Jurkat, Clone E6-1 (cell line): ENCODE data around the gene STRIP2.
A peak's percentile ranks its signal among the peaks of the same experiment; 100 is the strongest.
"Not testable (repeated sequence)": the region's sequence is repeated elsewhere in the genome, so short reads cannot be mapped to it uniquely, and the experiment has no call there.

ENCODE experiments used
- DNase-seq: peaks from one replicate; pipeline ENCODE4 v3.0.0-alpha.2; 2011; ENCODE audit warnings: low read depth, low spot score
- H3K4me3 ChIP-seq: 2 replicates; pipeline ENCODE4 v1.5.1; 2011; ENCODE audit warnings: mild to moderate bottlenecking, low read length, control low read depth, moderate library complexity

The STRIP2 gene

DNA sequence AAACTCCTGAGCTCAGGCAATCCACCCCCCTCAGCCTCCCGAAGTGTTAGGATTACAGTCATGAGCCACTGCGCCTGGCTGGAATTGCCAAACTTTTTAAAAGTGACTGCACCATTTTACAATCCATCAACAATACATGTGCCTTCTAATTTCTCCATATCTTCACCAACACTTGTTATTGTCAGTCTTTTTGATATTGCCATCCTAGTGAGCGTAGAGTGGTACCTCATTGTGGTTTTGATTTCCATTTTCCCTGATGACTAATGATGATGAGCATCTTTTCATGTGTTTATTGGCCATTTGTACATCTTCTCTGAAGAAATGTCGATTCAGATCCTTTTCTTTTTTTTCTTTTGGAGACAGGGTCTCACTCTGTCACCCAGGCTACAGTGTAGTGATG lies 21.7 kb upstream of the STRIP2 start:
- no peak for DNase-seq
- no peak overlapping the region for H3K4me3 ChIP-seq

- no peak overlapping the region for H3K4me3 ChIP-seq
- DNase-seq, result no peak
These were observed 17.2 kb upstream of the STRIP2 start for GRCh38 chr7:129417073-129417472.

DNA sequence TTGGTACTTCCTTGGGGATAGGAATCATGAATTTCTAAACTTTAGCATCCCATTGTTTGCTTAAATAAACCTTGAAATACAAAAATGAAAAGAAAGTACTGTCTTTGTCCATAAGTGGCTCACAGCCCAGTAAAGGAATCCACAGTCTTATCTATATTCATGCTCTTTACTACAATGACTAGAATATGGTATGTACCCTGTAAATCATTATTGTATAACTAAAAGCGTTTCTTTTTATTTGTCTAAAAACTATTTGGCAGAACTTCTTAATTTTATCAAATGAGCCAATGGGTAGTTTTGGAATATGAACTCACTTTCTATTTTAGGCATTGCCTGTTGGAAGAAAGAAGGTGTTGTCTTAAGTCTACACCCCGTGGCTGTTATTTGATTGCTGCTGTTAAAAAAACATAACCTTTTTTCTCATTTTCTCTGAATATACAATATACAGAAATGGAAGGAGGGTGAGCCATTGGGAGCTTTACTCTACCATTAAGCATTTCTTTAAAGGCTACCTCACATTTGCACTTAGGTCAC lies 12.4 kb upstream of the STRIP2 start:
- no peak for DNase-seq
- H3K4me3 ChIP-seq, result no peak overlapping the region

DNA sequence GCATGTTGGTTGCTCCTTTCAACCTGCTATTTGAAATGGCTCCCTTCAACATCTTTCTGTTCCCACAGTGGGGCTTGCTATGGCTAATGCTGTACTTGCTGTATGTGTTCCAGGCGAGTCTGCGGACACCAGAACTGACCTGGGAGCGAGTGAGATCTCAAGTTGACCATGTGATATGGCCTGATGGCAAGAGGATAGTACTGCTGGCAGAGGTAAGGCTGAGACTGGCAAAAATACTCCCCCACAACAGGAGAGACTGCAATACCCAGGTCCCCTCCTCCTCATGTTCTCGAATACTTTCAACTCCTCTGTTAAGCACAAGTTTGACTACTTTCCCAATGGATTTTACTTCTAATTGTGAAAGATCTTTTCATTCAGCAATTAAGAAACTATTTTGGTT lies 11.5 kb upstream of the STRIP2 start:
- no peak for DNase-seq

DNA sequence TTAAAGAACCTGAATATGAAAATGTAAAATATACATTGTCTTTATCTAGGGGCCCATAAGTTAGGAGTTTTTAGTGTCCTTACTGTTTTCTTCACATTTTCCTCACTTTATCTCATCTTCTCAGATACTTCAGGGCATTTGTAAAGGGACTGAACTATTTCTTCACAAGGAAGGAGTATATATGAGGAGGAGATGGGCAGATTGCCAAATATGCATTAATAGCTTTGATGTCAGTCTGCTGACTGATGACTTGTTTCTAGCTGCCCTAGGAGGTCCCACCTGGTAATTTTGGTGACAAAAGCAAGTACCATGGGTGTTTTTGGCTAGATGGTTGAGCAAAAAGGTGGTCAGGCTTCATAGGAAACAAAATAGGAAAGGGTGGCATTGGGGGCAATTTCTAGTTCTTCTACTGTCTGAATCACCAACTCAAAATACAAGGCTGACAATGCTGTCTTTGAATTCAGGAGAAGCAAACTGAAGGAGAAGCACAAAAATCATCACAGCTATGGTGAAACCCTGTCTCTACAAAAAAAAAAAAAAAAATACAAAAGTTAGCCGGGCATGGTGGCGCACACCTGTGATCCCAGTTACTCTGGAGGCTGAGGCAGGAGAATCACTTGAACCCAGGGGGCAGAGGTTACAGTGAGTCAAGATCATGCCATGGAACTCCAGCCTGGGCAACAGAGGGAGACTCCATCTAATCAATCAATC lies 10.4 kb upstream of the STRIP2 start:
- no peak for DNase-seq
- H3K4me3 ChIP-seq, result no peak overlapping the region

More for the DNA sequence above, 11.5 kb upstream of the STRIP2 start:
- no peak overlapping the region for H3K4me3 ChIP-seq

DNA sequence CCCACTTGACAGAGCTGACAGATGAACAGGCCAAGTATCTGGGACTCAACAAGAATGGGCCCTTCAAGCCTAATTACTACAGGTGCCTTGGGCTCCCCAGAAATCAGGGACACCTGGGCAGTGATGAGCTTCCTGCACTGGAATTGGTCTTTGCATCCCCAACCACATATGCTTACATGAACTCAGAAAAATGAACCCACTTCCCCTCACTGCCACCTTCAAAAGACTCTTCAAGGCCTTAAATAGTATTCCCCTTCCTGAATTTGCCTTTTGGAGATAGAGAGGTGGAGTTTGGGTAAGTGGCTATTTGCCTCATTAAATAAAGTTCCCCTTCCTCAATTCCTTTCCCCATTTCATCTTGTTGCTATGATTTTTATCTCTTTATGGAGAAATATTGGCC lies 7.8 kb upstream of the STRIP2 start:
- no peak overlapping the region for H3K4me3 ChIP-seq
- peak; percentile 53 for DNase-seq

GRCh38 chr7:129427526-129428045 lies 6.6 kb upstream of the STRIP2 start:
- no peak overlapping the region for H3K4me3 ChIP-seq
- no peak for DNase-seq

DNA sequence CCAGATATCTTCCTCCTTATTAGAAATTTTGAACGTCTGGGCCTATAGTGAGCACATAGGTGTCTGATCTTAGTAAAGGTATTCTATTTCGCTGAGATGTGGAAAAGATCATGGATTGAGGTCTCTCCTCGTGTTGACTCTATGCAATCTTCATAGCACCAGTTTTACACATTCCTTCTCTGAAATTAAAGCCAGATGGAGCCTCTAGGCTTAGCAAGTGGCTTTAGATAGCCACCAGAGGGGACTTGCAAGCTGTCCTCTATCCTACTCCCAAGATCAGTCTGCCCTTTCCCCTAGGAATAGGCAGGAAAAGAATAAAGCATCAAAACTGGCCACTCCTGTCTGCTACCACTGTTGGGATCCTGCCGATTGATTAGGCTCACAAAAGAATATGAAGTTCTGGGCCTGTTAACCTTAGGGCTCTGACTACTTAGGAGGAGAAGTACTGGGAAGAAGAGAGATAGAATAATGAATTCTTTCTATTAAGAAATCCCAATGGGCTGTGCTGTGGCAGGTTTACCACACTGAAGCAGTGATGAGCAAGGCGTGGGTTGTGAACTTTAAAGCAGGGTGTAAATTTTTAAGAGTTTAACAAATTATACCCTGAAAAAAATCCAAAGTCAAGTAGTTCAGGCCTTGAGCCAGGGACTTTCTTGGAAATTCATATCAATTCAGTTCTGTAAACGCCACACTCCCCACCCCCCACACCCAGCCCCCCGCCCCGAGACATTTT lies 2.2 kb upstream of the STRIP2 start:
- H3K4me3 ChIP-seq, result no peak overlapping the region
- DNase-seq, result no peak

- DNase-seq, result no peak
- H3K4me3 ChIP-seq, result peak overlapping the region; percentile 79
These were observed 565 bp downstream of the STRIP2 start for GRCh38 chr7:129434675-129435318.

GRCh38 chr7:129435414-129435829 lies 1.2 kb downstream of the STRIP2 start:
- DNase-seq, result no peak
- no peak overlapping the region; the same call in 1 of the 2 replicates for H3K4me3 ChIP-seq

GRCh38 chr7:129436335-129436923 lies 2.2 kb downstream of the STRIP2 start:
- no peak for DNase-seq
- no peak overlapping the region for H3K4me3 ChIP-seq

GRCh38 chr7:129437190-129437589 lies 3.0 kb downstream of the STRIP2 start:
- DNase-seq, result no peak
- no peak overlapping the region for H3K4me3 ChIP-seq

GRCh38 chr7:129438281-129438838 lies 4.1 kb downstream of the STRIP2 start:
- no peak overlapping the region for H3K4me3 ChIP-seq
- DNase-seq, result no peak

- H3K4me3 ChIP-seq, result no peak overlapping the region
- no peak for DNase-seq
These were observed 4.8 kb downstream of the STRIP2 start for GRCh38 chr7:129438839-129439651.

DNA sequence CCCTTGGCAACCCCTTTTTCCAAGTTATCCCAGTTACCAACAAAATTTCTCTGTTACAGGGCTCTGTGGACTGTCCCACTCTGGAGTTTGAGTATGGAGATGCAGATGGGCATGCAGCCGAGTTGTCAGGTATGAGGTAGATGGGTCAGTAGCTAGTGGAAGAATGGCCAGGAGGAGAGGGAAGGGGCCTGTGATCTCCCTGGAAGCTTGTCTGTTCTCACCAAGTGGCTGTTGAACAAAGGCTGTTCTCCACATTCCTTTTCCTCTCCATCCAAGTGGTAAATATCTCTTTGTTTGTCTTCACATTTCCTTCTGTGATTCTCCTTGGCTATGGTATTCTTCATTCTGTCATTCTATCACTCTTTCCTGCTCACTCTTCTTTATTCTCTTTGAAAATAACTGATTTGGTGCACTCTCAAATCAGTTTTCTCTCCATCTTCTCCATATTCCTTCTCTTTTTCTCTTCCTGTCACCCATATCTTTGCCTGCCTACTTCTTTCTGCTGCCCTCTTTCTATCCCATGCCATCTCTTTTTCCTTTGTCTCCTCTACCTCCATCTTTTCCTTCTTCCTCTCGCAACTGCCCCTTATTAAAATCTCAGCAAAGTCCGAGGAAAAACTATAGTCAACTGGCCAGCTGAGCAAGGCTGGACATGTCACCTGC lies 5.9 kb downstream of the STRIP2 start:
- H3K4me3 ChIP-seq, result no peak overlapping the region
- no peak for DNase-seq

DNA sequence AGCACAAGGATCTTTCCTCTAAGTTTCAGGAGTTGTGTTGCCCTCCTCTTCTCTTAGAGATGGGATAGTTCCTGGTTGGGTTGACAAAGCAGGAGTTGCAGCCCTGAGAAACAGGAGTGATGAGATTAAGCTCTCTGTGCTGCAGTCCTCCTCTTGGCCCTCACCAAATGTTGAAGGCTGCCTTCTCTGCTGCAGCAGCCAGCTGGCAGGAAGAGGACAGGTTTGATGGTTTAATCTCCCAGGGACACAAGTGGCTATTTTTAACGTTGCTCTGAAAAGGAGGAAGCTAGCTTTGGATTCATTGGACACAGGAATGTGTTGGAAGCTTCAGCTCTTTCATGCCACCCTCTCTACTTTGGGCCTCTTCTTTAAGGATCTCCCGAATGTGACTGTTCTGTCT lies 9.4 kb downstream of the STRIP2 start:
- no peak overlapping the region for H3K4me3 ChIP-seq
- DNase-seq, result no peak

DNA sequence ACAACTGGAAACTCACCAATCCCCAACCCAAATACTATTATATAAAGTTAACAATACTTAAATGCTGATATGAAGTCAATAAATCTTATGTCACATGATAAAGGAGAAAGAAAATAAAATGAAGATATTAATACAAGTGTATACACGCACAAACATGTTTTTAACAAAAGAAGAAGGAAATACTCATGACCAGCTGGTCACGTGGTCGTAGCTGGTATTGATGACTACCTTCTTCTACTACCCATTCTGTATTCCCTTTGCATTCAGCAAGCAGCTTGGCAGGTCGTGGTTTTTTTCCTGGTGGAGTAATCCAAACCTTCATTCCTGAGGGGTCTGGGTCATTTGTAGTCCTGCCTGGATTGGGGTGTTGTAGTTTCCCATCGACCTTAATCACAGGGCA lies 10.5 kb downstream of the STRIP2 start:
- not testable (repeated sequence) for H3K4me3 ChIP-seq, DNase-seq

GRCh38 chr7:129446925-129447324 lies 12.7 kb downstream of the STRIP2 start:
- DNase-seq, H3K4me3 ChIP-seq: not testable (repeated sequence)
